ENCODE measurements around the gene IFNL1.
A peak's percentile ranks its signal among the peaks of the same experiment; 100 is the strongest.
"Not testable (repeated sequence)": the region's sequence is repeated elsewhere in the genome, so short reads cannot be mapped to it uniquely, and the experiment has no call there.

Gene IFNL1

GRCh38 chr19:39296055-39296645 lies at the start of gene IFNL1:
IFNL1 (plus strand) TSS chr19:39296407; CDS start chr19:39296422, 15 bp downstream.
- DNase-seq = no peak

DNA sequence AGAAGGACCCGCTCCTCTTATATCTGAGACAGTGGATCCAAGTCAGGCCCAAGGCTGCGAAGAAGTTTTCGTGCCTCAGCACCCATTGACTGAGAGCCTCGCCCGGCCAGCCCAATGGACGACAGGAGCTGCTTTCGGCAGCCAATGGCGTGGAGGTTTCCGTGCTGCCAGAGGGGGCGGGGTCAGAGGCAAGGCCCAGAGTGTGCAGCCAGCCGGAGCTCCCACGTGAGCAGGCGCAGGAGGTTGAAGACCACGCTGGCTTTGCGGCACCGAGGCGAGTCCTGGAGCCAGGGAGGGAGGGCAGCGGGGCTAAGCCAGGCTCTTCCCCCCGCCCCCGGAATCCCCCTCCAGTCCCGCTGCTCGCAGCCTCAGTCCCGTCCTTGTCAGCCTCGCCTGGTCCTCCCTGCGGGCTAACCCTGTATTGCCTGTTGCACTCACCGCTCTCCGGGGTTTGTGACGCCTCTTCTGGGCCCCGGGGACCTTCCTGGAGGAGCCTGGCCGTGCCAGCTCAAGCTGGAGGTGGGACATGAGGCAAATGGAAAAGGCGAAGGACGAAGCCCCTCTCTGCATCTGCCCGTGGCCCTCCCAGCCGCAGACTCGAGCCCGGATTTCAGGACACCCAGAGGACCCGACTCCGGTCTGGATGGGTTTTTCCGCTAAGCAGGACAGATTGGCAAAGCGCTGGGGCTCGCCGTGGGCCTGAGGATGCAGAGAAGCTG lies 49.1 kb upstream of the IFNL1 start:
- DNase-seq = peak; percentile 60

DNA sequence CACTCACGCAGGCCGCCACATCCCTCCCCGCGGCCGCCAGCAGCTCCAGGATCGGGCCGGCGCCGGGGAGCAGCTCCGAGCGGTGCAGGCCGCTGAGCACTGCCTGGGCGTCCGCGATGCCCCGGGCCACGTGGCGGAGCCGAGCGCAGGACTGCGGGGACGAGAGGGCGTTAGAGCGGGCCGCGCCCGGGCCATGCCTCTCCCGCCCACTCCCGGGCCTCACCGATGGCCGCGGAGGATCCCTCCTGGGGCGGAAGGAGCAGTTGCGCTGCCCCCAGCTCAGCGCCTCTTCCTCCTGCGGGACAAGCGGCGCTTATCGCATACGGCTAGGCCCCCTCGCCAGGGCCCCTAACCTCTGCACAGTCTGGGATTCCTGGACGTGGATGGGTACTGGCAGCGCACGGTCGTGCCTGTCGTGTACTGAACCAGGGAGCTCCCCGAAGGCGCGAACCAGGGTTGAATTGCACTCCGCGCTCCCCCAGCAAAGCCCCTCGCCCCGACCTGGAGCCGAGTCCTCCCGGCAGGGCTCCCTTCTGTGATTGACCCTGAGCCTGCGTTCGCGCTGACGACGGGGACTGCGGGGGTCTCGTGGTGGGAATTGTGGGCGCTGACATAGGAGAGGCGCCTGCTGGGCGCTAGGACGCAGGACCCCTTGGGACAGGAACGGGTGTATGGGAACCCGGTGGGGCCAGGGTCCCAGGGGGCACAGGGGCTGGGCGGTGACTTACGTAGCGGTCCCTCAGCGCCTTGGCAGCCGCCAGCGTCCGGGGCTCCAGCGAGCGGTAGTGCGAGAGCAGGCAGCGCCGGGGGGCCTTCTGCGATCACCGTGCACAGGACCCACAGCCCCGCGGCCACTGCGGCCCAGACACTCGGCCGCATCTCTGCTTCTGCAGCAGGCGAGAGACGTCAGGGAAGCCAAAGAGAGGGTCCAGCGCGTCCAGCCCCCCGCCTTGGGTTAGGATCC lies 48.2 kb upstream of the IFNL1 start:
- DNase-seq = no peak

- DNase-seq = no peak
Observed at GRCh38 chr19:39248806-39249205, 47.4 kb upstream of the IFNL1 start, which contains the start of gene IFNL4. IFNL4 (minus strand) TSS chr19:39248856.

DNA sequence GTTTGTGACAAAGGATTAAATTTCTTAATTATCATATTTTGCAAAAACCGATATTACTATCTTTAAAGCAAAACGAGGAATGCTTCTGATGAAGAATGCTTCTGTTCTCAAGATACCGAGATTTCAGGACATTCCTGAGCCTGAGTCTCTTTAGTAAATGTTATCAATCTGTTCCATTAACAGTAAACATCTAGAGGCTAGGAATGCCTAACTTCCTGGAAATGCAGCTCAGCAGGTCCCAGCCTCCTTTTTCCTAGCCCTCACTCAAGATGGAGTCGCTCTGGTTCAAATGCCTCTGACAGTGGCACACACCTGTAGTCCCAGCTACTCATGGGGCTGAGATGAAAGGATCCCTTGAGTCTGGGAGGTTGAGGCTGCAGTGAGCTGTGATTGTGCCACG lies 45.1 kb upstream of the IFNL1 start:
- no peak for DNase-seq

- no peak for DNase-seq
Observed at GRCh38 chr19:39251846-39252245, 44.4 kb upstream of the IFNL1 start.

- DNase-seq = no peak
Observed at GRCh38 chr19:39252458-39252857, 43.7 kb upstream of the IFNL1 start.

GRCh38 chr19:39253374-39254149 lies 42.6 kb upstream of the IFNL1 start:
- no peak for DNase-seq

GRCh38 chr19:39254531-39255345 lies 41.5 kb upstream of the IFNL1 start:
- no peak for DNase-seq

DNA sequence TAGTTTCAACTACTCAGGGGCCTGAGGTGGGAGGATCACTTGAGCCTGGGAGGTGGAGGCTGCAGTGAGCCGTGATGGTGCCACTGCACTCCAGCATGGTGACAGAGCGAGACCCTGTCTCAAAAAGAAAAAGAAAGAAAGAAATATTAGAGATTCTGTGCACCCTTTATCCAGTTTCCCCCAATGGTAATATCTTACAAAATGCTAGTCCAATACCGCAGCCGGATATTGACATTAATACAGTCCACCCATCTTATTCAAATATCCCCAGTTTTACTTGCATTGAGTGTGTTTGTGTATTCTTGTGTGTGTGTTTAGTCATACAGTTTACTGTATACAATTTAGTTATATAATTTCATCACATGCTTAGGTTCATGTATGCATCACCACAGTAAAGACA lies 39.0 kb upstream of the IFNL1 start:
- no peak for DNase-seq

DNA sequence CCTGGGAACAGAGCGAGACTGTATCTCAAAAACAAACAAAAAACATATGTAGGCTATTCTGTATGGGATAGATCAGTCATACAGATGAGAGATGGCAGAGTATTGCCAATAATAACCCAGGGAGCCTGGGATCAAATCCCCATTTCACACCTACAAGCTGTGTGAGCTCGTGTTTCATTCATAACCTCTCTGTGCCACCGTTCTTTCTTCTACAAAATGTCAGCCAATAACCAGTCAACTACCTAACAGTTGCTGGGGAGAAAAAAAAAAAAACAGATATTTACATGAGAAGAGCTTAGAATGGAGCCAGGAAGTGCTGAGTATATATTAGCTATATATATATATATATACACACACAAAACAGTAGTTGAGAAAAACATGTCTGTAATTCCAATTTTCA lies 34.5 kb upstream of the IFNL1 start:
- no peak for DNase-seq

DNA sequence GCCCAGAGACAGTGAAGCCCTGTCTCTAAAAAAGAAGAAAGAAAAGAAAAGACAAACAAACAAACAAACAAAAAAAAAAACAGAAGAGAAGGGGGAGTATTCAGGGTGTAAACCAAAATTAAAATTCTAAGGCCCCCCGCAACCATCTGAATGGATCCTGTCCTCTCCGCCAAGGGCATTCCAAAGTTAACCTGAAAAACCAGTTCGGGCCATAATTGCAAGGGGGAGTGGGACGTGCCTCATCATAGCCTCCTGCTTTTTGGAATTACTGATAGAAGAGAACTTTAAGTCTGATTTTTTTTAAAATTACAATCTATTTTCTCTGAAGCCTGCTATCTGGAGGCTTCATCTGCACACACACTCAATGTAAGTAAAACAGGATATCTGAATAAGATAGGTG lies 33.7 kb upstream of the IFNL1 start:
- no peak for DNase-seq

DNA sequence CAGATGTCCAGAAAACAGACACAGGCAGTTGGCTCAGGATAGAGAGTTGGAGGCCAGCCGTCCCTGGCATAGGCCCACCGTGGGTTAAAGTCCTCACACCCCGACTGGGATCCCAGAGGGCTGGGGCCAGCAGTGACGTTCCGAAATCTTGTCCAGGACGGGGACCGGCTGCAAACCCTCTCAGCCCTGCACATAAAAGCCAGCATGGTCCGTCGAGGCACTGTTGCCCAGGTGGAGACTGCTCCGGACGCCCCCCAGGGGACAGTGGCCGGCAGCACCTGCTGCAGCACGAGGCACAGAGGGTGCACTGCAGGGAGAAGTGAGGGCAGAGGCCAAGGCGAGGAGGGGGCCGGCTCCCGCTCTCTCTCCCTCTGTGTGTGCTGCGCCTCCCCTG lies 32.3 kb upstream of the IFNL1 start:
- DNase-seq = no peak

- peak; percentile 38 for DNase-seq
Observed at GRCh38 chr19:39264306-39265290, 31.6 kb upstream of the IFNL1 start.

GRCh38 chr19:39265321-39265916 lies 30.8 kb upstream of the IFNL1 start:
- DNase-seq = no peak

DNA sequence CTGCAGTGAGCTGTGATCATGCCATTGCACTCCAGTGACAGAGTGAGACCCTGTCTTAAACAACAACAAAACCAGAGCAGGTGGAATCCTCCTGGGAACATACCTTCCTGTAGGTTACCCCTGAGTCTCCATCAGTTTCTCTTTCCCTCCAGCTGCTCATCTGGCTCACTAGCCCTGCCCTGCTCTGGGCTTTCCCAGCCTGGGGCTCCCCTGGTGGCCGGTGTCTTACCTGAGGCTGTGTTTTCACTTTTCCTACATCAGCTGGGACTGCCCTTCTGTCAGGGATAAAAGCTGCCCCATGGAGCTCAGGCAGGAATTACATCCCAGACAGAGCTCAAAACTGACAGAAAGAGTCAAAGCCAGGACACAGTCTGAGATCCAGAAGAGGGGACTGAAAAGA lies 28.1 kb upstream of the IFNL1 start, which contains the start of gene IFNL2:
Gene IFNL2, plus strand, starts transcription at position 312 of the 400 bp plus-strand sequence. CDS start 173 bp downstream, outside the sequence.
- not testable (repeated sequence) for DNase-seq

DNA sequence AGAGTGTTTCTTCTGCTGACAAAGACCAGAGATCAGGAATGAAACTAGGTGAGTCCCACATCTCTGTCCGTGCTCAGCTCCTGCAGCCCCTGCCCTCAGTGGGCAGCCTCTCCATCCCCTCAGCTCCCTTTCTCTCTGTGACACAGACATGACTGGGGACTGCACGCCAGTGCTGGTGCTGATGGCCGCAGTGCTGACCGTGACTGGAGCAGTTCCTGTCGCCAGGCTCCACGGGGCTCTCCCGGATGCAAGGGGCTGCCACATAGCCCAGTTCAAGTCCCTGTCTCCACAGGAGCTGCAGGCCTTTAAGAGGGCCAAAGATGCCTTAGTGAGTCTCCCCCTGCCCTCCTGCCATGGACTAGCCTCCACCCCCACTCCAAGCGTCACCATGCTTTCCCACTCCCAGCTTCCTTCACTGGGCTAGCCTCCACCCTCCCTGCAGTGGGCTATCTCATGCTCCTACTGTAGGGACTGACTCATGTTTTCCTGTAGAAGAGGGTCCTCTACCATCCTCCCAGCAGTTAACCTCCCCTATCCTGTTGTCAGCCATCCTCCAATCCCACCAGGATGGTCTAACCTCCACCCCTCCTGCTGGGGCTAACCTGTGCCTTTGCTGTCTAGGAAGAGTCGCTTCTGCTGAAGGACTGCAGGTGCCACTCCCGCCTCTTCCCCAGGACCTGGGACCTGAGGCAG lies 27.5 kb upstream of the IFNL1 start:
- not testable (repeated sequence) for DNase-seq

- DNase-seq = not testable (repeated sequence)
Observed at GRCh38 chr19:39269369-39269768, 26.8 kb upstream of the IFNL1 start.

All from right hindlimb (tissue), 1 donor.